Posterior vena cava (tissue), 2 donors: Measurements from ENCODE around the gene PCED1A. TPM values are rescaled to one million over a fixed set of nuclear protein-coding genes. Genes with fewer than 3 reads are reported as not detected.
A peak's percentile ranks its signal among the peaks of the same experiment; 100 is the strongest.
"Not testable (repeated sequence)": the region's sequence is repeated elsewhere in the genome, so short reads cannot be mapped to it uniquely, and the experiment has no call there.

Source experiments
- DNase-seq: peaks from one replicate; pipeline ENCODE4 v3.0.0-alpha.2; 2020; ENCODE audit warnings: low spot score
- intact Hi-C, 2 donors: fragments of 100-400 bp; cut with DNase I; formaldehyde crosslinking; loops; one replicate each; pipeline versions ENCODE4 v1.14.1 to v1.14.2; 2022 to 2023
- total RNA-seq, 2 donors: library from RNA; stranded (reverse); fragmentation: NEBNext Ultra II Directional; extraction: Animal tissue kit (Norgen Biotek cat#: 25700); gene quantifications; one replicate each; pipeline ENCODE4 v1.2.1, GENCODE V29; 2021
- donor health status: DM: yes; HTN: yes; CAD: no.
- donor health status: DM: yes; HTN: yes; CAD: no.

The PCED1A gene
- total RNA-seq, 2 donors from 2014 or later = 20.1 to 24.8 TPM

GRCh38 chr20:2836035-2836434 lies 4.4 kb downstream of the PCED1A start:
- DNase-seq = no peak
- intact Hi-C loops = no loop called here

- DNase-seq = no peak
- intact Hi-C loops = no loop called here
Observed at GRCh38 chr20:2835331-2835796, 5.1 kb downstream of the PCED1A start.

GRCh38 chr20:2834401-2835110 lies 5.9 kb downstream of the PCED1A start:
- intact Hi-C loops = no loop called here
- DNase-seq = no peak

DNA sequence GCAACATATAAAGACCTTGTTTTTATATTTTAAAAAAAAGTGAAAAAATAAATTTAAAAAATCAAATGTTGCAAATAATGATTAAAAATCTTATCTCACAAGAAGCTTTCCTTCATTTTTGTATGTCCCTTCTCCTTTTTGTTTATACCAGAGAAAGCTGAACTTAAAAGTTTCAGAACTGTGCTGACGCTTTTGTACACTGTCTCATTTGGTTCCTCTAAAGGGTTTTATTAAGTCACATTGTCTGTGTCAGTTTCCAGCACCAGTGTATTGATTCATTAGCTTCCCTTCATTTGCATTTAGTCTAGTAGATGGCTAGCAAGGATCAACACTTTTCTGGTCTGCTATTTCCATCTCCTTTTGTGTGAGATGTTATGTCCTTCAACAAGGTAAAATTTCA lies 6.7 kb downstream of the PCED1A start:
- no peak for DNase-seq

DNA sequence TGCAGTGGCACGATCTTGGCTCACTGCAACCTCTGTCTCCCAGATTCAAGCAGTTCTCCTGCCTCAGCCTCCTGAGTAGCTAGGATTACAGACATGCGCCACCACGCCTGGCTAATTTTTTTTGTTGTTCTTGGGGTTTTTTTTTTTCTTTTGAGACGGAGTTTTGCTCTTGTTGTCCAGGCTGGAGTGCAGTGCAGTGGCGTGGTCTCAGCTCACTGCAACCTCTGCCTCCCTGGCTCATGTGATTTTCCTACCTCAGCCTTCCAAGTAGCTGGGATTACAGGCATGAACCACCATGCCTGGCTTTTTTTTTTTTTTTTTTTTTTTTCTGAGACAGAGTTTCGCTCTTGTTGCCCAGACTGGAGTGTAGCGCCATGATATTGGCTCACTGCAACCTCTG lies 9.2 kb downstream of the PCED1A start:
- DNase-seq, intact Hi-C loops: not testable (repeated sequence)

More for the DNA sequence above, 6.7 kb downstream of the PCED1A start:
- intact Hi-C loops = no loop called here

DNA sequence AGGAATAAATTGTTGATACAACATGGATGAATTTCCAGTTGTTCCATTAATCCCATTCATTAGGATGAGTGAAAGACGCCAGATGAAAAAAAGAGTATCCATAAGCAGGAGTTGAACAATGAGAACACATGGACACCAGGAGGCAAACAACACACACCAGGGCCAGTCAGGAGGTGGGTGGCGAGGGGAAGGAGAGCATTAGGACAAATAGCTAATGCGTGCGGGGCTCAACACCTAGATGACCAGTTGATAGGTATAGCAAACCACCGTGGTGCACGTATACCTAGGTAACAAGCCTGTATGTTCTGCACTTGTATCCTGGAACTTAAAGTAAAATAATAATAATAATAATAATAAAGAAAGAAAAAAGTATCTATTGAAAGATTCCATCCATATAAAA lies 11.1 kb downstream of the PCED1A start:
- intact Hi-C loops = no loop called here
- peak; percentile 35 for DNase-seq

DNA sequence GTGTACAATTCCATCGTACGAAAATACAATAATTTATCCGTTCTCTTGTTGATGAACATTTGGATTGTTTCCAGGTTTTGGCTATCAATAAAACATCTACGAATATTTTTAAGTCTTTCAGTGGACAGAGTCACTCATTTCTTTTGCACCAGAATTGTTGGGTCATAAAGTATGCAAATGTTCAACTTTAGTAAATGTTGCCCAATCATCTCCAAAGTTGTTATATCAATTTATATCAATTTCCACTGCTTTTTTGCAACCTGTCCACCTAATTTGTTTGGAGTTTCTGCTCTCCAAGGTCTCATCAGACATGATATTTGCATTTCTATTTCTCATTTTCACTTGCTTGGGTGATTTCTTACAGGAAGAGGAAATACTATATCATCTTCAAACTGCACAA lies 13.8 kb downstream of the PCED1A start:
- intact Hi-C loops = no loop called here

GRCh38 chr20:2825761-2826160 lies 14.7 kb downstream of the PCED1A start:
- DNase-seq = no peak
- intact Hi-C loops = no loop called here

More for the DNA sequence above, 13.8 kb downstream of the PCED1A start:
- no peak for DNase-seq

DNA sequence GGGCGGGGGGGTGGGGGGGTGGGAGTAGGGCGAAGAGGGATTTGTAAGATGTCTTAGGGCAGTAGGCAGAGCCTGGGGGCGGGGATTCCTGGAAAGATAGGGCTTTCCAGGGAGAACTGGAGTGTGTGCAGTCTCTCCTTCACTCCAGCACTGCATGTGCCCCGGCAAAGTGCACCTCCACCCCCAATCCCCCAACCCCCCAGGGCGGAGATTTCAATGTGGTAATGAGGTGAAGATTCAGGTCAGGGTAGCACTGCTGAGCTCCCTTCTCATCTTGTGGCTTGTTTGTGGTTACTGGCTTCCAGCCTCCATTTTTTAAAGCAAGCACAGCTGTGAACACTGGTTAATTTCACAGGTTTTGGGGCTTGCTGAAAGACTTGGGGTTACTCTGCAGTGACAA lies 18.4 kb downstream of the PCED1A start:
- DNase-seq = no peak
- intact Hi-C loops = no loop called here

- no peak for DNase-seq
- intact Hi-C loops = no loop called here
Observed at GRCh38 chr20:2820896-2821869, 19.3 kb downstream of the PCED1A start.

GRCh38 chr20:2820084-2820895 lies 20.2 kb downstream of the PCED1A start:
- no peak for DNase-seq
- intact Hi-C loops = no loop called here

- intact Hi-C loops = no loop called here
- no peak for DNase-seq
Observed at GRCh38 chr20:2817891-2818595, 22.4 kb downstream of the PCED1A start.

DNA sequence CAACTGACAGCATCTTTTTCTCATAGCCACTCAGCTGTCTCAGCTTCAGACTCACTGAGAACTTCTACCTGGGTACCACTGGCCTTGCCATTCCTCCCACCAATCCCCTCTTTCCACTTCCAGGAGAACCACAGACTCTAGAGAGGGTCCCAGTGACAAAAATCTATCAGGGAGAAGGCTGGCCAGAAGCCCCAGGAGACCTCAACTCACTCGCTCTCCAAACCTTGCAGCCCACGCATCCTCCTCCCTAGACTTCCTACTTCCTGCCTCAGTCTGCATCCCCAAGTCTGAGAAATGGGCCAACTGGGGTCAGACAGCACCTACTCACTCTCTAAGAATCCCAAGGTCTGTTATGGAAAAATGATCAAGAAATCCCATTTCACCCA lies 23.1 kb downstream of the PCED1A start:
- intact Hi-C loops = no loop called here
- DNase-seq = no peak

DNA sequence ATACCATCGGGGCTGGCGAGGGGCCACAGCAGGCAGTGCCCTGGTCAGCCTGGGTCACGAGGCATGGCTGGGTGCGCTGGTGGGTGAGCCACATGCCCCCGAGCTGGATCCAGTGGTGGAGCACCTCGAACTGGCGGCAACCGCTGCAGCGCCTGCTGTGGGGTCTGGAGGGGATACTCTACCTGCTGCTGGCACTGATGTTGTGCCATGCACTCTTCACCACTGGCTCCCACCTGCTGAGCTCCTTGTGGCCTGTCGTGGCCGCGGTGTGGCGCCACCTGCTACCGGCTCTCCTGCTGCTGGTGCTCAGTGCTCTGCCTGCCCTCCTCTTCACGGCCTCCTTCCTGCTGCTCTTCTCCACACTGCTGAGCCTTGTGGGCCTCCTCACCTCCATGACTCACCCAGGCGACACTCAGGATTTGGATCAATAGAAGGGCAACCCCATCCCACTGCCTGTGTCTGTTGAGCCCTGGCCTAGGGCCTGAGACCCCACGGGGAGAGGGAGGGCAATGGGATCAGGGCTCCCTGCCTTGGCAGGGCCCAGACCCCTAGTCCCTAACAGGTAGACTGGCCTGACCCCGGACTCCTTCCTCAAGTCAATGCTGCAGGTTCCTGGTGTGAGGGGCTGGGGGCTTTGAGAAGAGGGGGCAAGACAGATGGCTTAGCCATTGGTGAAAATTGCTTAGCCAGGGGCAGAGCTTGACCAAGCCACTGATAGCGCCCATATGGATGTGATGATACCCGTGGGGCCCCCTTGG lies 23.7 kb downstream of the PCED1A start:
- intact Hi-C loops = no loop called here
- DNase-seq = peak; percentile 71

DNA sequence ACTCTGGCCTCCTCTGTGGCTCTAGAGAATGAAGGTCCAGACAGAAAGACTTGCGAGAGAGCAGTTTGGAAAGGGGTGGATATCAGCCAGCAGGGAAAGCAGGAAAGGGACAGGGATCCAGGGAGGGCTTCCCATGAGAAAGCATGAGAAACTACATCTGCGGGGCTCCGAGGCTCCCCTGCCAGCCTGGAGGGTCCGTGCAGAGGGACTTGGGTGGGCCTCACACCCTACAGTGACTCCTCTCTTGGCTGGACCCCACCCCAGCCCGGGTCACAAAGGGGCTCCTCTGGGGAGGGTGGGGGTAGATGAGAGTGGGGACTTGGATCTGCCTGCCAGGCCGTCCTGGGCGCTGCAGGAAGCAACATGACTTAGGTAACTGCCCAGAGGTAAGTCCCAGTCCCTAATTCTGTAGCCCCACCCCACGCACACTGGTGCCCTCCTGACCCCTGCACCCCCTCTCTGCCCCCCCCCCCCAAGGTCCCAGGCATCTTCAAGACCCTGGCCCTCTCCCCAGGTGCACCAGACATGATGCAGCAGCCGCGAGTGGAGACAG lies 24.3 kb downstream of the PCED1A start, which contains the start of gene TMEM239:
Gene TMEM239 (plus strand): TSS at position 335 of the 553 bp plus-strand sequence. CDS start 191 bp downstream, at position 526.
- DNase-seq = peak; percentile 76
- intact Hi-C loops = no loop called here

GRCh38 chr20:2815242-2815900 lies 25.1 kb downstream of the PCED1A start:
- DNase-seq = no peak
- intact Hi-C loops = no loop called here

DNA sequence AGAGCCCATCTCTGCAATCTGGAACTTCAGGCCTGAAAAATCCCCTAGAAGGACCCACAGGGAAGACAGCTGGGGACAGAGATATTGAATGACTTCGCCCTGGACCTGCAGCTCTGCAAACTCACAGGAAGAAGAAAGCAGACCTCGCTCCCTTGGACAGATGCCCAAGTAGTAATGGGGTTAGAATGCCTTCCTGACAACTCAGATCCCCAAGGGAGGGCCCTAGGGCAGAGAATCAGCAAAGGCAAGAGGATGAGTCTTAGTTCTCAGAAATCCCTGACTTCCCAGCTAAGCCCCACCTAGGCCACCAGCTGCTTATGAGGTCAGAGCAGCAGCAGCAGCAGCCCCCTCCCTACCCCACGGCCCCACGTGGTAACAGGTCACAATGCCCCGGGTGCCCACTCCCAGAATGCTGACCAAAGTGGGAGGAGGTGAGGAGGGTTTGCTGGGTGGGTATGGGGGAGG lies 25.8 kb downstream of the PCED1A start, which contains the start of gene C20orf141:
Gene C20orf141 (plus strand): TSS at position 401 of the 465 bp plus-strand sequence. CDS start 198 bp downstream, outside the sequence.
- intact Hi-C loops = no loop called here
- no peak for DNase-seq
